ENCODE results near the gene CENPE.

CENPE gene

GRCh38 chr4:103075894-103076746 lies 122.0 kb downstream of the CENPE start:
- Mint-ChIP-seq H3K36me3 (peaks cover 7 to 17% of the 10 kb centered on the region in 2 donors), H3K4me1 (peaks cover 16 to 28% of the 10 kb centered on the region in 2 donors)

GRCh38 chr4:103075435-103075893 lies 122.7 kb downstream of the CENPE start:
- Mint-ChIP-seq H3K4me3 (peak overlapping the region; percentile 85 to 96), H3K9me3 (no peaks in the 10 kb centered on the region), H3K27me3 (no peaks in the 10 kb centered on the region), H3K27ac (peak overlapping the region; percentile 94), H3K4me1 (peaks cover 16 to 28% of the 10 kb centered on the region in 2 donors), H3K36me3 (peaks cover 9 to 20% of the 10 kb centered on the region in 2 donors)
- DNase-seq: no peak
- no peak for ATAC-seq (replicated peaks)

More at GRCh38 chr4:103075894-103076746, 122.0 kb downstream of the CENPE start:
- Mint-ChIP-seq H3K4me3 (peak overlapping the region; percentile 85 to 96), H3K27me3 (no peaks in the 10 kb centered on the region), H3K27ac (peak overlapping the region; percentile 94), H3K9me3 (no peaks in the 10 kb centered on the region)
- ATAC-seq (replicated peaks) (peak; percentile 69 to 72), DNase-seq (peak; percentile 58)

GRCh38 chr4:103074744-103075434 lies 123.3 kb downstream of the CENPE start:
- H3K4me1 Mint-ChIP-seq: peaks cover 16 to 28% of the 10 kb centered on the region in 2 donors
- H3K27ac Mint-ChIP-seq: peak overlapping the region; percentile 94
- ATAC-seq (replicated peaks) (peak; percentile 63 to 64), DNase-seq (no peak)
- H3K27me3 Mint-ChIP-seq: no peaks in the 10 kb centered on the region
- peaks cover 9 to 23% of the 10 kb centered on the region in 2 donors for H3K36me3 Mint-ChIP-seq
- H3K9me3 Mint-ChIP-seq: no peaks in the 10 kb centered on the region
- H3K4me3 Mint-ChIP-seq: peak overlapping the region; percentile 85 to 96

- no peak overlapping the region for H3K27ac Mint-ChIP-seq
- DNase-seq: no peak
- peaks cover 16 to 28% of the 10 kb centered on the region in 2 donors for H3K4me1 Mint-ChIP-seq
Observed at GRCh38 chr4:103073792-103074438, 124.2 kb downstream of the CENPE start.

GRCh38 chr4:103067841-103068547 lies 130.1 kb downstream of the CENPE start:
- ATAC-seq (replicated peaks) (no peak), DNase-seq (no peak)
- H3K4me3 Mint-ChIP-seq: no peak overlapping the region
- no peaks in the 10 kb centered on the region for H3K27me3 Mint-ChIP-seq
- peaks cover 0 to 5% of the 10 kb centered on the region in 2 donors for H3K4me1 Mint-ChIP-seq
- H3K27ac Mint-ChIP-seq: no peak overlapping the region
- peaks cover 21 to 46% of the 10 kb centered on the region in 2 donors for H3K36me3 Mint-ChIP-seq
- H3K9me3 Mint-ChIP-seq: no peaks in the 10 kb centered on the region

More at GRCh38 chr4:103073792-103074438, 124.2 kb downstream of the CENPE start:
- ATAC-seq (replicated peaks): no peak
- H3K36me3 Mint-ChIP-seq: peaks cover 9 to 23% of the 10 kb centered on the region in 2 donors
- no peaks in the 10 kb centered on the region for H3K27me3 Mint-ChIP-seq
- H3K4me3 Mint-ChIP-seq: no peak overlapping the region
- no peaks in the 10 kb centered on the region for H3K9me3 Mint-ChIP-seq

GRCh38 chr4:103060453-103061148 lies 137.5 kb downstream of the CENPE start:
- Mint-ChIP-seq H3K4me3 (no peak overlapping the region), H3K27ac (no peak overlapping the region), H3K9me3 (peaks cover 0 to 1% of the 10 kb centered on the region in 2 donors), H3K4me1 (no peaks in the 10 kb centered on the region), H3K36me3 (peaks cover 26 to 44% of the 10 kb centered on the region in 2 donors), H3K27me3 (no peaks in the 10 kb centered on the region)
- DNase-seq (no peak), ATAC-seq (replicated peaks) (no peak)
